Tibial artery (tissue), 4 donors: ENCODE measurements around the gene SCN11A.

Experiments used
- DNase-seq, 2 donors: peaks; one replicate each; pipeline ENCODE4 v3.0.0-alpha.2; 2019
- H3K27ac ChIP-seq, 2 donors: fragments of 200-600 bp; sonication (generic) in 1 of 2; 1 replicate in 1 of 2; 2 replicates in 1 of 2; pipeline ENCODE4 v1.5.1; 2018 to 2019; ENCODE audit warnings: mild to moderate bottlenecking in 1 of 2
- H3K27me3 ChIP-seq, 2 donors: fragments of 200-600 bp; sonication (generic) in 1 of 2; one replicate each; pipeline versions ENCODE4 v1.5.1 to v1.6.0; 2016 to 2019
- H3K36me3 ChIP-seq, 3 donors: fragments of 200-600 bp; sonication (generic) in 2 of 3; one replicate each; pipeline ENCODE4 v1.5.1; 2016 to 2019; ENCODE audit warnings: mild to moderate bottlenecking in 2 of 3
- H3K4me1 ChIP-seq, 4 donors: fragments of 200-600 bp; sonication (generic) in 2 of 4; 1 replicate in 3 of 4; 2 replicates in 1 of 4; pipeline ENCODE4 v1.5.1; 2016 to 2019
- H3K4me3 ChIP-seq, 2 donors: fragments of 200-600 bp; sonication (generic) in 1 of 2; 1 replicate in 1 of 2; 2 replicates in 1 of 2; pipeline ENCODE4 v1.5.1; 2018 to 2019; ENCODE audit warnings: mild to moderate bottlenecking in 2 of 2
- H3K9me3 ChIP-seq, 3 donors: fragments of 200-600 bp; sonication (generic) in 1 of 3; one replicate each; pipeline ENCODE4 v1.5.1; 2016 to 2019
- intact Hi-C: fragments of 100-400 bp; cut with DNase I; formaldehyde crosslinking; loops from one replicate; pipeline ENCODE4 v1.15.0; 2023; ENCODE audit warnings: low total_unique reads
- TF ChIP-seq, protein P1 (sequence below), 2 experiments: fragments of 200-600 bp in 1 of 2; fragments of 450-650 bp in 1 of 2; IDR thresholded peaks; one replicate each; pipeline ENCODE4 v1.5.1; 2017 to 2019; ENCODE audit warnings: antibody characterized with exemption in 2 of 2, mild to moderate bottlenecking in 1 of 2, moderate library complexity in 1 of 2

The SCN11A gene

DNA sequence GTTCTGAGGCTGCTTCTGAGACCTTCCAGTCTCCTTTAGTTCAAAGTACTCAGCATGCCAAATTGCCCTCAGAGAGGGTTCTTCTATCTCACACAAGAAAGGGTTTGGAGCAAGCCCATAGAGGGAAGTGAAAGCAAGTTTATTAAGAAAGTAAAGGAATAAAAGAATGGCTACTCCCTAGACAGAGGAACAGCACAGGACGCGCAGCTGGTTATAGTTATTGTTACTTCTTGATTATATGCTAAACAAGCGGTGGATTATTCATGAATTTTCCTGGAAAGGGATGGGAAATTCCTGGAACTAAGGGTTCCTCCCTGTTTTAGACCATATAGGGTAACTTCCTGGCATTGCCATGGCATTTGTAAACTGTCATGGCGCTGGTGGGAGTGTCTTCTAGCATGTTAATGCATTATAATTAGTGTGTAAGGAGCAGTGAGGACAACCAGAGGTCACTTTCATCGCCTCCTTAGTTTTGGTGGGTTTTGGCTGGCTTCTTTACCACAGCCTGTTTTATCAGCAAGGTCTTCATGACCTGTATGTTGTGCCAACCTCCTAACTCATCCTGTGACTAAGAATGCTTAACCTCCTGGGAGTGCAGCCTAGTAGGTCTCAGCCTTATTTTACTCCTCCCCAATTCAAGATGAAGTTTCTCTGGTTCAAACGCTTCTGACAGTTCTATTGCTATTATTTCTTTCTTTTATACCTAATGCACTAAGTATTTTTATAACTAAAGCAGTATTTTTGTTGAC is 26.3 kb downstream of the SCN11A start:
- TF ChIP-seq, protein P1, sequence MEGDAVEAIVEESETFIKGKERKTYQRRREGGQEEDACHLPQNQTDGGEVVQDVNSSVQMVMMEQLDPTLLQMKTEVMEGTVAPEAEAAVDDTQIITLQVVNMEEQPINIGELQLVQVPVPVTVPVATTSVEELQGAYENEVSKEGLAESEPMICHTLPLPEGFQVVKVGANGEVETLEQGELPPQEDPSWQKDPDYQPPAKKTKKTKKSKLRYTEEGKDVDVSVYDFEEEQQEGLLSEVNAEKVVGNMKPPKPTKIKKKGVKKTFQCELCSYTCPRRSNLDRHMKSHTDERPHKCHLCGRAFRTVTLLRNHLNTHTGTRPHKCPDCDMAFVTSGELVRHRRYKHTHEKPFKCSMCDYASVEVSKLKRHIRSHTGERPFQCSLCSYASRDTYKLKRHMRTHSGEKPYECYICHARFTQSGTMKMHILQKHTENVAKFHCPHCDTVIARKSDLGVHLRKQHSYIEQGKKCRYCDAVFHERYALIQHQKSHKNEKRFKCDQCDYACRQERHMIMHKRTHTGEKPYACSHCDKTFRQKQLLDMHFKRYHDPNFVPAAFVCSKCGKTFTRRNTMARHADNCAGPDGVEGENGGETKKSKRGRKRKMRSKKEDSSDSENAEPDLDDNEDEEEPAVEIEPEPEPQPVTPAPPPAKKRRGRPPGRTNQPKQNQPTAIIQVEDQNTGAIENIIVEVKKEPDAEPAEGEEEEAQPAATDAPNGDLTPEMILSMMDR (IDR thresholded peaks at IDR 0.05), result no peak

GRCh38 chr3:39024497-39024896 is 27.2 kb downstream of the SCN11A start:
- H3K27ac ChIP-seq, result no peak overlapping the region
- DNase-seq, result no peak
- no peaks in the 10 kb centered on the region for H3K4me1 ChIP-seq
- H3K9me3 ChIP-seq, result no peaks in the 10 kb centered on the region
- intact Hi-C loops, result no loop called here
- no peaks in the 10 kb centered on the region for H3K36me3 ChIP-seq
- TF ChIP-seq, protein P1 (IDR thresholded peaks at IDR 0.05), result no peak
- H3K27me3 ChIP-seq, result peaks cover 0 to 5% of the 10 kb centered on the region in 2 donors
- no peak overlapping the region for H3K4me3 ChIP-seq

More for the DNA sequence above, 26.3 kb downstream of the SCN11A start:
- Histone ChIP-seq H3K27ac (no peak overlapping the region), H3K27me3 (peaks cover 0 to 5% of the 10 kb centered on the region in 2 donors), H3K4me3 (no peak overlapping the region), H3K4me1 (no peaks in the 10 kb centered on the region), H3K9me3 (no peaks in the 10 kb centered on the region), H3K36me3 (no peaks in the 10 kb centered on the region)
- DNase-seq, result no peak
- intact Hi-C loops, result no loop called here

DNA sequence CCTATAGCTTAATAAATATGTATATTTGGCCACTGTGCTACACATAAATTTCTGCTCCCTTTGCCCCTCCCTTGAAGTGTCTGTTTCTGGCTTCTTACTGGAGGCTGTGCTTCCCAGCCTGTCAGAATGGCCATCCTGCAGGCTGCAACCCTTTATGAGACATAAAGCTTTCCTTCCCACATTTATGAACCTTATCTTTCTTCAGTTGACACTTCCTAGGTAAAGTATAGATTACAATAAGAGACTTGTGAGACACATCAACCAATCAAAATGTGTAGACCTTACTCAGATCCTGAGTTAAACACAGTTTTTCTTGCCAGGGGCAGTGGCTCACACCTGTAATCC is 29.5 kb downstream of the SCN11A start:
- Histone ChIP-seq H3K36me3 (no peaks in the 10 kb centered on the region), H3K4me1 (no peaks in the 10 kb centered on the region), H3K27me3 (peaks cover 0 to 5% of the 10 kb centered on the region in 2 donors), H3K27ac (no peak overlapping the region), H3K9me3 (no peaks in the 10 kb centered on the region), H3K4me3 (no peak overlapping the region)
- no peak for DNase-seq
- TF ChIP-seq, protein P1 (IDR thresholded peaks at IDR 0.05), result no peak
- intact Hi-C loops, result no loop called here

GRCh38 chr3:39021465-39022285 is 30.1 kb downstream of the SCN11A start:
- TF ChIP-seq, protein P1 (IDR thresholded peaks at IDR 0.05), result no peak
- Histone ChIP-seq H3K4me3 (no peak overlapping the region), H3K27me3 (peaks cover 0 to 5% of the 10 kb centered on the region in 2 donors), H3K4me1 (no peaks in the 10 kb centered on the region), H3K9me3 (no peaks in the 10 kb centered on the region), H3K27ac (no peak overlapping the region), H3K36me3 (no peaks in the 10 kb centered on the region)
- intact Hi-C loops, result no loop called here
- no peak for DNase-seq

GRCh38 chr3:39021029-39021428 is 30.7 kb downstream of the SCN11A start:
- TF ChIP-seq, protein P1 (IDR thresholded peaks at IDR 0.05), result no peak
- H3K4me3 ChIP-seq, result no peak overlapping the region
- H3K9me3 ChIP-seq, result no peaks in the 10 kb centered on the region
- no peaks in the 10 kb centered on the region for H3K4me1 ChIP-seq
- no peak for DNase-seq
- peaks cover 0 to 5% of the 10 kb centered on the region in 2 donors for H3K27me3 ChIP-seq
- H3K36me3 ChIP-seq, result no peaks in the 10 kb centered on the region
- H3K27ac ChIP-seq, result no peak overlapping the region
- intact Hi-C loops, result no loop called here
